ENCODE results near the gene SYT2.
"Not testable (repeated sequence)": the region's sequence is repeated elsewhere in the genome, so short reads cannot be mapped to it uniquely, and the experiment has no call there.

Gene SYT2

GRCh38 chr1:202540858-202541257, 169.4 kb downstream of the SYT2 start:
- not testable (repeated sequence) for FAIRE-seq
